K562 (cell line): Measurements from ENCODE around the gene IGFL1. TPM values are rescaled to one million over a fixed set of nuclear protein-coding genes. Genes with fewer than 3 reads are reported as not detected.
A peak's percentile ranks its signal among the peaks of the same experiment; 100 is the strongest.

ENCODE experiments used
- BACH1 ChIP-seq: fragments of 200-800 bp; sonication (Bioruptor generic); IDR thresholded peaks from 2 replicates; pipeline ENCODE4 v1.6.1; 2016; ENCODE audit warnings: missing genetic modification characterization, missing compliant biosample characterization
- CBX5 ChIP-seq: IDR thresholded peaks from 2 replicates; pipeline ENCODE4 v1.6.1; 2014; ENCODE audit warnings: low read depth, borderline replicate concordance
- PYGO2 ChIP-seq: fragments of 450-650 bp; IDR thresholded peaks from 2 replicates; pipeline ENCODE4 v1.6.1; 2016; ENCODE audit warnings: mild to moderate bottlenecking, missing genetic modification characterization, moderate library complexity, missing compliant biosample characterization
- SLC30A9 ChIP-seq: fragments of 250-450 bp; sonication (Bioruptor Pico); IDR thresholded peaks from 2 replicates; pipeline ENCODE4 v1.8.0; 2022; ENCODE audit warnings: mild to moderate bottlenecking, moderate library complexity
- TCF3 ChIP-seq: sonication (generic); formaldehyde crosslinking; IDR thresholded peaks from 2 replicates; pipeline ENCODE4 v1.4.0; 2020; ENCODE audit warnings: mild to moderate bottlenecking, missing genetic modification reagents
- U2AF2 ChIP-seq: fragments of 200-400 bp; formaldehyde crosslinking; optimal IDR thresholded peaks from 2 replicates; pipeline ENCODE3; 2017; ENCODE audit warnings: low read depth, mild to moderate bottlenecking, low read length
- ZNF699 ChIP-seq: fragments of 250-450 bp; sonication (Bioruptor Pico); IDR thresholded peaks from 2 replicates; pipeline ENCODE4 v1.8.0; 2021; ENCODE audit warnings: mild to moderate bottlenecking, moderate library complexity; ENCODE audit not compliant: insufficient replicate concordance
- polyA plus RNA-seq, 8 experiments: library from polyadenylated mRNA; depleted of rRNA in 4 of 8; stranded (reverse) in 5 of 8; unstranded in 3 of 8; fragments of >200 nt; fragmentation: Nextera tagmentation in 2 of 8; fragmentation: Illumina TruSeq in 1 of 8; extraction: Ambion mirVana in 2 of 8; extraction: Trizol in 1 of 8; gene quantifications; 2 replicates each; pipeline versions ENCODE4 v1.2.1 to v1.2.3, GENCODE V29; 2011 to 2014; ENCODE audit warnings: inconsistent platforms in 1 of 8, missing spikeins in 1 of 8
- total RNA-seq, 7 experiments: library from RNA; depleted of rRNA in 6 of 7; stranded (reverse); fragments of >200 nt in 6 of 7; fragmentation: Illumina TruSeq in 2 of 7; extraction: Trizol in 2 of 7; gene quantifications; 2 replicates each; pipeline versions ENCODE4 v1.2.1 to v1.2.3, GENCODE V29; 2011 to 2021; ENCODE audit warnings: low replicate concordance in 1 of 7
- TF ChIP-seq, protein P1 (sequence below), 2 experiments: fragments of 450-650 bp in 1 of 2; sonication (generic) in 1 of 2; formaldehyde crosslinking in 1 of 2; IDR thresholded peaks; 2 replicates each; pipeline versions ENCODE4 v1.7.1 to v1.9.0; 2016 to 2022; ENCODE audit warnings: inconsistent platforms in 1 of 2, mild to moderate bottlenecking in 1 of 2, missing genetic modification reagents in 1 of 2
- TF ChIP-seq, protein P2 (sequence below): fragments of 250-450 bp; sonication (Bioruptor Pico); IDR thresholded peaks from 2 replicates; pipeline ENCODE4 v1.4.0; 2020
- TF ChIP-seq, protein P3 (sequence below): fragments of 250-450 bp; sonication (Bioruptor Pico); IDR thresholded peaks from 2 replicates; pipeline ENCODE4 v1.8.0; 2022; ENCODE audit warnings: moderate library complexity, mild to moderate bottlenecking, inconsistent platforms

The IGFL1 gene
- total and polyA plus RNA-seq, 9 of the 15 experiments (the other 6 are each of a cell fraction or from before 2014, with no cell fraction given): not detected

DNA sequence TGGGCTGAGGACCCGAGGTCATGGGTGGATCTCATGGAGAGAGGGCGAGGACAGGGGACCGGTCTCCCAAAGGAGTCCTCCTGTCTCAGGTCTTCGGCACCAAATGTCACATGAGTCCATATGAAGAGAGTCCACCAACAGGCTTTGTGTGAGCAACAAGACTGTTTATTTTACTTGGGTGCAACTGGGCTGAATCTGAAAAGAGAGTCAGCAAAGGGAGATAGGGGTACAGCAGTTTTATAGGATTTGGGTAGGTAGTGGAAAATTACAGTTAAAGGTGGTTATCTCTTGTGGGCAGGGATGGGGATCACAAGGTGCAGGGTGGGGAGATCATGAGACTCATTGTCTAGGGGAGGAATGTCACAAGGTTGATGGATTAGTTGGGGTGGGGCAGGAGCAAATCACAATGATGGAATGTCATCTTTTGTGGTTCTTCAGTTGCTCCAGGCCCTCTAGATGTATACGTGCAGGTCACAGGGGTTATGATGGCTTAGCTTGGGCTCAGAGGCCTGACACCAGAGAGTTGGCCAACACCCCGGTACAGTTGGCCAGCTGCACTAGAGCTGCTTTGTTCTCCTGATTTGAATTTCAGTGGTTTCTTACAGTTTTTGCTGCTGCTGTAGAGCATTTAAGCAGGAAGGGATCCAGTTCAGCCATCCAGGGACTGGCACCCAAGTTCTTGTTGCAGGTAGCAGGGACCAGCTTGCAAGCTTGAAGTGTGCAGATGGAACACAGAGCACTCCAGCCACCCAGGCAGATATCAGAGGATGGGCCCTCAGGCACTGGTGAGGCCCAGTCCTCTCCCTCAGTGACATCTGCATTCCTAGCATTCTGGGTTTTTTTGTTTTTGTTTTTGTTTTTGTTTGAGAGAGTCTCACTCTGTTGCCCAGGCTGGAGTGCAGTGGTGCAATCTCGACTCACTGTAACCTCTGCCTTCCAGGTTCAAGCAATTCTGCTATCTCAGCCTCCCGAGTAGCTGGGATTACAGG is 26.4 kb upstream of the IGFL1 start (continued):
- TF ChIP-seq, protein P1, sequence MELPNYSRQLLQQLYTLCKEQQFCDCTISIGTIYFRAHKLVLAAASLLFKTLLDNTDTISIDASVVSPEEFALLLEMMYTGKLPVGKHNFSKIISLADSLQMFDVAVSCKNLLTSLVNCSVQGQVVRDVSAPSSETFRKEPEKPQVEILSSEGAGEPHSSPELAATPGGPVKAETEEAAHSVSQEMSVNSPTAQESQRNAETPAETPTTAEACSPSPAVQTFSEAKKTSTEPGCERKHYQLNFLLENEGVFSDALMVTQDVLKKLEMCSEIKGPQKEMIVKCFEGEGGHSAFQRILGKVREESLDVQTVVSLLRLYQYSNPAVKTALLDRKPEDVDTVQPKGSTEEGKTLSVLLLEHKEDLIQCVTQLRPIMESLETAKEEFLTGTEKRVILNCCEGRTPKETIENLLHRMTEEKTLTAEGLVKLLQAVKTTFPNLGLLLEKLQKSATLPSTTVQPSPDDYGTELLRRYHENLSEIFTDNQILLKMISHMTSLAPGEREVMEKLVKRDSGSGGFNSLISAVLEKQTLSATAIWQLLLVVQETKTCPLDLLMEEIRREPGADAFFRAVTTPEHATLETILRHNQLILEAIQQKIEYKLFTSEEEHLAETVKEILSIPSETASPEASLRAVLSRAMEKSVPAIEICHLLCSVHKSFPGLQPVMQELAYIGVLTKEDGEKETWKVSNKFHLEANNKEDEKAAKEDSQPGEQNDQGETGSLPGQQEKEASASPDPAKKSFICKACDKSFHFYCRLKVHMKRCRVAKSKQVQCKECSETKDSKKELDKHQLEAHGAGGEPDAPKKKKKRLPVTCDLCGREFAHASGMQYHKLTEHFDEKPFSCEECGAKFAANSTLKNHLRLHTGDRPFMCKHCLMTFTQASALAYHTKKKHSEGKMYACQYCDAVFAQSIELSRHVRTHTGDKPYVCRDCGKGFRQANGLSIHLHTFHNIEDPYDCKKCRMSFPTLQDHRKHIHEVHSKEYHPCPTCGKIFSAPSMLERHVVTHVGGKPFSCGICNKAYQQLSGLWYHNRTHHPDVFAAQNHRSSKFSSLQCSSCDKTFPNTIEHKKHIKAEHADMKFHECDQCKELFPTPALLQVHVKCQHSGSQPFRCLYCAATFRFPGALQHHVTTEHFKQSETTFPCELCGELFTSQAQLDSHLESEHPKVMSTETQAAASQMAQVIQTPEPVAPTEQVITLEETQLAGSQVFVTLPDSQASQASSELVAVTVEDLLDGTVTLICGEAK (IDR thresholded peaks at IDR 0.05): no peak
- TF ChIP-seq, protein P1 (CRISPR knock-in tag; IDR thresholded peaks at IDR 0.05): no peak
- TF ChIP-seq BACH1 (tag): peak; percentile 73; the same call in 1 of the 2 replicates
- TF ChIP-seq, protein P2, sequence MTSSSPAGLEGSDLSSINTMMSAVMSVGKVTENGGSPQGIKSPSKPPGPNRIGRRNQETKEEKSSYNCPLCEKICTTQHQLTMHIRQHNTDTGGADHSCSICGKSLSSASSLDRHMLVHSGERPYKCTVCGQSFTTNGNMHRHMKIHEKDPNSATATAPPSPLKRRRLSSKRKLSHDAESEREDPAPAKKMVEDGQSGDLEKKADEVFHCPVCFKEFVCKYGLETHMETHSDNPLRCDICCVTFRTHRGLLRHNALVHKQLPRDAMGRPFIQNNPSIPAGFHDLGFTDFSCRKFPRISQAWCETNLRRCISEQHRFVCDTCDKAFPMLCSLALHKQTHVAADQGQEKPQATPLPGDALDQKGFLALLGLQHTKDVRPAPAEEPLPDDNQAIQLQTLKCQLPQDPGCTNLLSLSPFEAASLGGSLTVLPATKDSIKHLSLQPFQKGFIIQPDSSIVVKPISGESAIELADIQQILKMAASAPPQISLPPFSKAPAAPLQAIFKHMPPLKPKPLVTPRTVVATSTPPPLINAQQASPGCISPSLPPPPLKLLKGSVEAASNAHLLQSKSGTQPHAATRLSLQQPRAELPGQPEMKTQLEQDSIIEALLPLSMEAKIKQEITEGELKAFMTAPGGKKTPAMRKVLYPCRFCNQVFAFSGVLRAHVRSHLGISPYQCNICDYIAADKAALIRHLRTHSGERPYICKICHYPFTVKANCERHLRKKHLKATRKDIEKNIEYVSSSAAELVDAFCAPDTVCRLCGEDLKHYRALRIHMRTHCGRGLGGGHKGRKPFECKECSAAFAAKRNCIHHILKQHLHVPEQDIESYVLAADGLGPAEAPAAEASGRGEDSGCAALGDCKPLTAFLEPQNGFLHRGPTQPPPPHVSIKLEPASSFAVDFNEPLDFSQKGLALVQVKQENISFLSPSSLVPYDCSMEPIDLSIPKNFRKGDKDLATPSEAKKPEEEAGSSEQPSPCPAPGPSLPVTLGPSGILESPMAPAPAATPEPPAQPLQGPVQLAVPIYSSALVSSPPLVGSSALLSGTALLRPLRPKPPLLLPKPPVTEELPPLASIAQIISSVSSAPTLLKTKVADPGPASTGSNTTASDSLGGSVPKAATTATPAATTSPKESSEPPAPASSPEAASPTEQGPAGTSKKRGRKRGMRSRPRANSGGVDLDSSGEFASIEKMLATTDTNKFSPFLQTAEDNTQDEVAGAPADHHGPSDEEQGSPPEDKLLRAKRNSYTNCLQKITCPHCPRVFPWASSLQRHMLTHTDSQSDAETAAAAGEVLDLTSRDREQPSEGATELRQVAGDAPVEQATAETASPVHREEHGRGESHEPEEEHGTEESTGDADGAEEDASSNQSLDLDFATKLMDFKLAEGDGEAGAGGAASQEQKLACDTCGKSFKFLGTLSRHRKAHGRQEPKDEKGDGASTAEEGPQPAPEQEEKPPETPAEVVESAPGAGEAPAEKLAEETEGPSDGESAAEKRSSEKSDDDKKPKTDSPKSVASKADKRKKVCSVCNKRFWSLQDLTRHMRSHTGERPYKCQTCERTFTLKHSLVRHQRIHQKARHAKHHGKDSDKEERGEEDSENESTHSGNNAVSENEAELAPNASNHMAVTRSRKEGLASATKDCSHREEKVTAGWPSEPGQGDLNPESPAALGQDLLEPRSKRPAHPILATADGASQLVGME (CRISPR knock-in tag): peak; percentile 99
- no peak for TF ChIP-seq CBX5
- no peak for TF ChIP-seq U2AF2
- no peak for TF ChIP-seq SLC30A9
- TF ChIP-seq, protein P3, sequence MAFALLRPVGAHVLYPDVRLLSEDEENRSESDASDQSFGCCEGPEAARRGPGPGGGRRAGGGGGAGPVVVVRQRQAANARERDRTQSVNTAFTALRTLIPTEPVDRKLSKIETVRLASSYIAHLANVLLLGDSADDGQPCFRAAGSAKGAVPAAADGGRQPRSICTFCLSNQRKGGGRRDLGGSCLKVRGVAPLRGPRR (CRISPR knock-in tag): 0 out of 2 replicates have a peak, but pooled peaks have one; percentile 74
- peak; percentile 43; the same call in 1 of the 2 replicates for TF ChIP-seq PYGO2 (tag)
- peak; percentile 96 for TF ChIP-seq TCF3 (CRISPR knock-in tag)
- peak; percentile 95 for TF ChIP-seq ZNF699 (CRISPR knock-in tag)
